ENCODE measurements around the gene DDI1.

DNA sequence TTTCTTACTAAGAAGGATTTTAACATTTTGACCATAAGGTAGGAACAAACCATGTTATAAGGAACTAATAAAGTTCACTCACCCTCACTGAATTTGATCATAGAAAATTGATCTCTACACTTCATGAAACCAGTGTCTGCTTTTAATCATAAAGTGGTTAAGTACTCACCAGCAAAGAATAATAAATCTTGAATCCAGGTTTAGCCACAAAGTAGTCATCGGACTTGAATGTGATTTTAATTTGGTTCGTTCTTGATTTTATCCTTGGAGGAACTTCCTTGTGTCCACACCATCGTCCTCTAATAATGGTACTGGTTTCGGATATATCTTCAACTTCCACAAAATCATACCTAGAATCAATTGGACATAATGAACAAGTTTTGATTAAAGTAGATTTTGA is 40.5 kb upstream of the DDI1 start:
- TF ChIP-seq POLR2A (IDR thresholded peaks at IDR 0.05; ENCODE audit: low read depth, low read length) (no peak), RFX5 (IDR thresholded peaks at IDR 0.05; ENCODE audit: low read depth, low read length) (no peak)

Measured in IMR-90 (cell line).